EL (cell line): ENCODE results near the gene MLXIPL.
A peak's percentile ranks its signal among the peaks of the same experiment; 100 is the strongest.
"Not testable (repeated sequence)": the region's sequence is repeated elsewhere in the genome, so short reads cannot be mapped to it uniquely, and the experiment has no call there.

Experiments
- DNase-seq: peaks from one replicate; pipeline ENCODE4 v3.0.0-alpha.2; 2016

MLXIPL gene

GRCh38 chr7:73623798-73624668 lies at the start of gene MLXIPL:
MLXIPL (minus strand) TSS chr7:73624522; CDS start chr7:73624492, 30 bp downstream.
- DNase-seq: peak; percentile 50

- no peak for DNase-seq
These were observed 47.6 kb upstream of the MLXIPL start for GRCh38 chr7:73671857-73672445.

GRCh38 chr7:73671322-73671661 lies 47.0 kb upstream of the MLXIPL start:
- no peak for DNase-seq

- no peak for DNase-seq
These were observed 45.6 kb upstream of the MLXIPL start for GRCh38 chr7:73669858-73670385.

- no peak for DNase-seq
These were observed 45.0 kb upstream of the MLXIPL start for GRCh38 chr7:73669288-73669701.

- DNase-seq: no peak
These were observed 44.5 kb upstream of the MLXIPL start for GRCh38 chr7:73668886-73669230.

- peak; percentile 12 for DNase-seq
These were observed 44.0 kb upstream of the MLXIPL start for GRCh38 chr7:73668103-73668885.

- DNase-seq: peak; percentile 89
These were observed 43.2 kb upstream of the MLXIPL start, which contains the start of gene VPS37D for GRCh38 chr7:73667344-73668102. VPS37D (plus strand) TSS chr7:73667831; CDS start chr7:73667959, 128 bp downstream.

GRCh38 chr7:73663033-73663432 lies 38.7 kb upstream of the MLXIPL start:
- no peak for DNase-seq

- not testable (repeated sequence) for DNase-seq
These were observed 36.3 kb upstream of the MLXIPL start for GRCh38 chr7:73660594-73660993.

- DNase-seq: no peak
These were observed 35.7 kb upstream of the MLXIPL start for GRCh38 chr7:73659983-73660382.

- not testable (repeated sequence) for DNase-seq
These were observed 31.0 kb upstream of the MLXIPL start for GRCh38 chr7:73655309-73655708.

- no peak for DNase-seq
These were observed 28.2 kb upstream of the MLXIPL start for GRCh38 chr7:73652541-73652949.

- no peak for DNase-seq
These were observed 26.2 kb upstream of the MLXIPL start for GRCh38 chr7:73650524-73650923.

GRCh38 chr7:73649576-73649975 lies 25.3 kb upstream of the MLXIPL start:
- no peak for DNase-seq

GRCh38 chr7:73648593-73649332 lies 24.4 kb upstream of the MLXIPL start:
- no peak for DNase-seq

- no peak for DNase-seq
These were observed 23.6 kb upstream of the MLXIPL start for GRCh38 chr7:73647725-73648592.

GRCh38 chr7:73646785-73647724 lies 22.7 kb upstream of the MLXIPL start:
- no peak for DNase-seq

- no peak for DNase-seq
These were observed 21.4 kb upstream of the MLXIPL start for GRCh38 chr7:73645643-73646174.
